Left ventricle myocardium inferior (tissue), 1 donor: ENCODE results near the gene PCDHA1. TPM values are rescaled to one million over a fixed set of nuclear protein-coding genes. Genes with fewer than 3 reads are reported as not detected.

Source experiments
- DNase-seq: peaks from one replicate; pipeline ENCODE4 v3.0.0-alpha.2; 2020
- H3K27ac ChIP-seq: fragments of 200-600 bp; replicated peaks from 2 replicates; pipeline ENCODE4 v1.8.0; 2021
- H3K27me3 ChIP-seq: fragments of 200-600 bp; 2 replicates; pipeline ENCODE4 v1.8.0; 2021; ENCODE audit warnings: low read depth
- H3K36me3 ChIP-seq: fragments of 200-600 bp; 2 replicates; pipeline ENCODE4 v1.8.0; 2021
- H3K4me1 ChIP-seq: fragments of 200-600 bp; 2 replicates; pipeline ENCODE4 v1.8.0; 2021
- H3K4me3 ChIP-seq: fragments of 200-600 bp; 2 replicates; pipeline ENCODE4 v1.8.0; 2021; ENCODE audit warnings: mild to moderate bottlenecking, moderate library complexity
- H3K9me3 ChIP-seq: fragments of 200-600 bp; replicated peaks from 2 replicates; pipeline ENCODE4 v1.8.0; 2021
- intact Hi-C: fragments of 100-400 bp; cut with micrococcal nuclease; formaldehyde crosslinking; loops from one replicate; pipeline ENCODE4 v1.11.0; 2022
- total RNA-seq: library from RNA; stranded (reverse); fragmentation: NEBNext Ultra II Directional; extraction: Animal tissue kit (Norgen Biotek cat#: 25700); gene quantifications from one replicate; pipeline ENCODE4 v1.2.1, GENCODE V29; 2021
- TF ChIP-seq, protein P1 (sequence below): fragments of 200-600 bp; IDR thresholded peaks from 2 replicates; pipeline ENCODE4 v1.8.0; 2021; ENCODE audit warnings: antibody characterized with exemption, mild to moderate bottlenecking, borderline replicate concordance
- donor health status: DM: no; HTN: yes; CAD: no; lungs with severe emphysema.

Gene PCDHA1
- total RNA-seq, 1 donor from 2014 or later, result not detected

DNA sequence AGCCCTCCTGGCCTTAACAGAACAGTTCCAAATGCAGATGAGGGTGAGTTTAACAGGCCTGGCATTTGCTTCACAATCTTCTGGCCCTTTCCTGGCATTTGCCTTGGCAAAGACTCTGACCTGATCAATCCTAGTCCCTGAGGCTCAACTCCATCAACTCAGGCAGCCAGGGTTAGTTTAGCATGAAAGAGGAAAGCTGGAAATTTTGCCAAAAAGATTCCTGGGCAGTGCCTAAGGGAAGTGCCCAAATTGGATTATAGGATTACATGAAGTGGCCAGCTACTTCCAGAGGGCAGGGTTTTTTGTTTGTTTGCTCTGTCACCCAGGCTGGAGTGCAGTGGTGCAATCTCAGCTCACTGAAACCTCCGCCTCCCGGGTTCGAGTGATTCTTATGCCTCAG, 217.1 kb downstream of the PCDHA1 start:
- Histone ChIP-seq H3K4me3 (no peak overlapping the region), H3K36me3 (no peaks in the 10 kb centered on the region), H3K4me1 (peaks cover 10% of the 10 kb centered on the region), H3K27me3 (peaks cover 70% of the 10 kb centered on the region), H3K27ac (no peak overlapping the region), H3K9me3 (no peaks in the 10 kb centered on the region)
- intact Hi-C loops, result no loop called here
- no peak for DNase-seq
- TF ChIP-seq, protein P1, sequence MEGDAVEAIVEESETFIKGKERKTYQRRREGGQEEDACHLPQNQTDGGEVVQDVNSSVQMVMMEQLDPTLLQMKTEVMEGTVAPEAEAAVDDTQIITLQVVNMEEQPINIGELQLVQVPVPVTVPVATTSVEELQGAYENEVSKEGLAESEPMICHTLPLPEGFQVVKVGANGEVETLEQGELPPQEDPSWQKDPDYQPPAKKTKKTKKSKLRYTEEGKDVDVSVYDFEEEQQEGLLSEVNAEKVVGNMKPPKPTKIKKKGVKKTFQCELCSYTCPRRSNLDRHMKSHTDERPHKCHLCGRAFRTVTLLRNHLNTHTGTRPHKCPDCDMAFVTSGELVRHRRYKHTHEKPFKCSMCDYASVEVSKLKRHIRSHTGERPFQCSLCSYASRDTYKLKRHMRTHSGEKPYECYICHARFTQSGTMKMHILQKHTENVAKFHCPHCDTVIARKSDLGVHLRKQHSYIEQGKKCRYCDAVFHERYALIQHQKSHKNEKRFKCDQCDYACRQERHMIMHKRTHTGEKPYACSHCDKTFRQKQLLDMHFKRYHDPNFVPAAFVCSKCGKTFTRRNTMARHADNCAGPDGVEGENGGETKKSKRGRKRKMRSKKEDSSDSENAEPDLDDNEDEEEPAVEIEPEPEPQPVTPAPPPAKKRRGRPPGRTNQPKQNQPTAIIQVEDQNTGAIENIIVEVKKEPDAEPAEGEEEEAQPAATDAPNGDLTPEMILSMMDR, result no peak

DNA sequence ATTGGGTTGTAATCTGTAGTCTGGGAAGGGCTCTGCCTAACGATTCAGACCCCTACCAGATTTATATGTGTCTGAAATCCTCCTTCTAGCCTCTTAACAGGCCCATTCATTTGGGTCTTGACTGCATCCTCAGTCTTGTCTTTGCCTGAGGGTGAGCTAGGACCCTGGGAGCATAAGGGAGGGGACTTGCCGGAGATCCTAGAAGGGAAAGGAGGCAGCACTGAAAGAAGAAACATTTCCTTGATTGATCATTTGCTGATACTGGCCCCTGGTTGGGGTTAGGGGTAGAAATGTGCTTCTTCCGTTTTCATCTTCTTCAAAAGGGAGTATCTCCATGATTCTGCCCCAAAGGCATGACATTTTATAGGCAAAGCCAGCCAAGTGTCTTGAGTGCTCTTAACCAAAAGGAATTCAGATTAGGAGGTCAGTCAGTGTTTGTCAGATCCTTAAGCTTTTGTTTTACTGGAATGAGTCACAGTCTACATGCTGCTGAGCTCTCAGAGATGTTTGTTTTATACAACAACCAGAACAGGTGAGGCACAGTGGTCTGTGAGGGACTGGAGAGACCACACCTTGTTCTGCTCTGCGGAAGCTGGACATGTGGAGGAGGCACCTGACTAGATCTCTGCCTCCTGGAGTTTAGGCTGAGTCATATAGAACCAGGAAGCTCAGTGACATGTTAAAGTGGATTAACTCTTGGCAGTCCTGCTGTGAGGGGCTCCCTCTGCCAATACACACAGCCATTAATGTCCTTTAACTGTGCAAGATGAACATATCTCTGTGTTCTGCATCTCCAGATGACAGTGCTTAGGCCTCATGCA, 218.1 kb downstream of the PCDHA1 start:
- TF ChIP-seq, protein P1, result no peak
- intact Hi-C loops, result no loop called here
- no peak for DNase-seq
- Histone ChIP-seq H3K9me3 (no peaks in the 10 kb centered on the region), H3K4me3 (no peak overlapping the region), H3K36me3 (no peaks in the 10 kb centered on the region), H3K27ac (no peak overlapping the region), H3K4me1 (peaks cover 10% of the 10 kb centered on the region), H3K27me3 (peaks cover 60% of the 10 kb centered on the region)

DNA sequence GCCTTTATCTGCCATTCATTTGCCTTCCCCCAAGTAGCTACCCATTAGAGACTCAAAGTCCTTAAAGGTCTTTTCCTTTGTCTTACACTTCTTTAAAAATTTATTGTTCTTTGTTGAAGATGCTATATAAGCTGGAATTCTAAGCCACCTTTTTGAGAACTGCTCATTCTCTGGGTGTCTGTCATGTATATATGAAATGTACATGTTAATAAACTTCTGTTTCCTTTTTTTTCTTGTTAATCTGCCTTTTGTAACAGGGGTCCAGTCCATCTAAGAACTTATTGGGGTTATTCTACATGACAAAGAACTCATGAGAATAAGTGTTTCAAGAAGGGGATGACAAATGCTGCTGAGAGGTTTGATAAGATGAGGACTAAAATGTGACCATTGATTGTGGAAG, 221.9 kb downstream of the PCDHA1 start:
- TF ChIP-seq, protein P1, result no peak
- no peak overlapping the region for H3K4me3 ChIP-seq
- intact Hi-C loops, result no loop called here
- no peaks in the 10 kb centered on the region for H3K36me3 ChIP-seq
- H3K9me3 ChIP-seq, result no peaks in the 10 kb centered on the region
- no peaks in the 10 kb centered on the region for H3K4me1 ChIP-seq
- DNase-seq, result no peak
- H3K27me3 ChIP-seq, result peaks cover 30% of the 10 kb centered on the region
- H3K27ac ChIP-seq, result no peak overlapping the region

DNA sequence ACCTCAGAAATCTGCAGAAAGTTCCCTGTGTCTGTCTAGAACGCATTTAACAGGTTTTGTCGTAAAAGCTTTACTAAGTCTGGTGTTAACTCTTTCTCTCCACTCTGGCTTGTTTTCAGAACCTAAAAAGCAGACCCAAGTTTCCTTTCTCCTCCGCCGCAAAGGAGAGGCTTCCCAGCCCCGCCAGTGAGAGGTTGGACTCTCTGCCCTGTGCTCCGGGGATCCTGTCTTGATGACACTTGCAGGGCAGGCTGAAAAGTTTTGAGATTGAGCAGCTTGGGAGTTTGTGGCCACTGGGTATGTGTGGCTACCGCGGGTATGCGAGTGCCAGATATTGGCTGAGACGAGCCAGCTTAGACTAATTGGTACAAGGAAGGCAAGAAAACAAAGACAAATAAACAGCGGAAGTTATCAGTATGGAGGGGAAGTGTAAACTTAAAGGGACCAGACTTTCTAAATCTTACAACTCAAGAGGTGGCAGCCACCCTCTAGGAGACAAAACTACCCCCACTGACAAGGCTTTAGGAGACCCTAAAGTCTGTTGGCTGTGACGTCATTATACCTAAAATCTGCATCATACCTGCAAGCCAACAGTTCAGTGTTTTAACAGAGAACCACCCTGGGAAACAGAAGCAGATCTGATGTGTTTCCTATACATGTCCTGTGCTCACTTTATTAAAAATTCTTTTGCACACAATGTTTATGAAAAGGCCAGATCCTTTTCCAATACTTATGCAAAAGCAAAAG, 224.3 kb downstream of the PCDHA1 start:
- no peak for DNase-seq
- Histone ChIP-seq H3K9me3 (no peaks in the 10 kb centered on the region), H3K36me3 (no peaks in the 10 kb centered on the region), H3K4me3 (no peak overlapping the region), H3K27ac (no peak overlapping the region), H3K27me3 (peaks cover 8% of the 10 kb centered on the region), H3K4me1 (no peaks in the 10 kb centered on the region)
- intact Hi-C loops, result no loop called here
- TF ChIP-seq, protein P1, result no peak

DNA sequence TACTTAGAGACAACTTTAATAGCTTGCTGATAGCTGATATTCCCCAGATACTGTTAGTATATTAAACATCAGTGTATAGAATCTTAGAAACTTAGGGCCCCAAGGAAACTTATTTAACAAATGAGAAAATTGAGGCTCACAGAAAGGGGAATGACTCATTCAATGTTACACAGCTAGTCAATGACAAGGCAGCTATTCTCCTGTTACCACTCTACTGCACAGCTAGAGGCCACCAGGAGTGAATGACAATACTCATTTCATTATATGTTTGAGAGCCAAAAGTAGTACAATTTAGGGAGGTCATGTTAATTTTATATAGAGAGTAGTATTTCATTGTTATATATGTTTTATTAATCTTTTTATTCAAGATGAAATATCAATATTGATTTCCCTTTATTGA, 232.0 kb downstream of the PCDHA1 start:
- H3K36me3 ChIP-seq, result no peaks in the 10 kb centered on the region
- TF ChIP-seq, protein P1, result no peak
- no peak overlapping the region for H3K27ac ChIP-seq
- intact Hi-C loops, result no loop called here
- peaks cover 7% of the 10 kb centered on the region for H3K27me3 ChIP-seq
- H3K9me3 ChIP-seq, result no peaks in the 10 kb centered on the region
- no peak for DNase-seq
- H3K4me3 ChIP-seq, result no peak overlapping the region
- H3K4me1 ChIP-seq, result no peaks in the 10 kb centered on the region
